Measurements from ENCODE around the gene GGT5.
"Not testable (repeated sequence)": the region's sequence is repeated elsewhere in the genome, so short reads cannot be mapped to it uniquely, and the experiment has no call there.

Gene GGT5

DNA sequence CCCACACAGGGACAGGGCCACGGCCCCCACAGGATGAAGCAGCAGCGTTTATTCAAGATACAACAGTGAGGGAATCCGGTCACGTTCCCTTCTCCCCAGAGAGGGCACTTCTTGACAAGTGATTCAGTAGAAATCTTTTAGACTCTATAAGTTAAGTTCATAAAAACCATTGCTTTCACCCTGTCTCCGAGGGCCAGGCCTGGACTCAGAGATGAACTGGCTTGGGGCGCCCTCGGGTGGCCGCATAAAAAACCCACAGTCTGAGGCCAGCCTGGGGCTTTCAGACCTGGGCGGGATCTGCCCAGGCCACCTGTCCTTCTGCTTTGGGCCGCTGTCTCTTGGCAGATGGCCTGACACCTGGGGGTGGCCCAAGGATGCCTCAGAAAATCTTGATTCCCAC, 14.6 kb upstream of the GGT5 start:
- peak; percentile 55 to 59 for DNase-seq

- not testable (repeated sequence) for DNase-seq
Observed at GRCh38 chr22:24256736-24257135, 11.9 kb upstream of the GGT5 start.

DNA sequence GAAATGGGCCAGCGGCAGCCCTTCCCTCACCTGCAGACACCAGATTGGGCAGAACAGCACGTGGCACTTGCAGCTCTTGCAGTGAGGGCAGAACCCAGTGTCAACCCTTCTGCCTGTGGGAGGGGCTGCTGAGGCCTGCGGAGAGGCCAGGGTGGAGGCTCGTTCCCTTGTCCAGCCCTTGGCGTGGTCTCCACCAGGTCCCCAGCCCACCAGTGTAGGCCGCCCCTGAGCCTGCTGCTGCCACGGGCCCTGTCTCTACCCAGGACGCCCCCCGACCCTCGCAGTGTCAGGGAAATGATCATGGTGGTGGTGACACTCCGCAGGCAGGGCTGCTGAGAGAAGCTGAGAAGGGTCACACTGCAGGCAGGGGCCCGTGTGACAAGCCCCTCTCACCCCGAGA, 11.3 kb upstream of the GGT5 start:
- DNase-seq, result not testable (repeated sequence)

- not testable (repeated sequence) for DNase-seq
Observed at GRCh38 chr22:24253126-24253525, 8.2 kb upstream of the GGT5 start.

- not testable (repeated sequence) for DNase-seq
Observed at GRCh38 chr22:24251286-24251685, 6.4 kb upstream of the GGT5 start.

DNA sequence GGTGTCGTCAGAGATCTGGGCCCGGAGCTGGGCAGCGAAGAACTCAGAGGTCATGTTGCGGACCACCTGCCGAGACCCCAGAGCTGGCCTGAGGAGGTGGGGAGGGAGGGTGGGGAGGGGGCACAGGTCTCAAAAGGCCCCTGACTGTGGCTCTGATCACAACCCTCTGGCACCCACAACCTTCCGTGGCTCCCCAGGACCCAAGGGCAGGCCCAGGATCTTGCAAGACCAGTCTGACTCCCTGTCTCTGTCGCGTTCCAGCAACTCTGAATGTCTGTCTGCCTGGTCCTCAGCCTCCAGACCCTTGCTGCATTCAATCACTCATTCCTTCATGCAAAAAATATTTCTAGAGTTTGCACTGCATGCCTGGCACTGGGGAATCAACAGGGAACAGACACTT, 4.5 kb upstream of the GGT5 start:
- not testable (repeated sequence) for DNase-seq

- not testable (repeated sequence) for DNase-seq
Observed at GRCh38 chr22:24248611-24249010, 3.7 kb upstream of the GGT5 start.

DNA sequence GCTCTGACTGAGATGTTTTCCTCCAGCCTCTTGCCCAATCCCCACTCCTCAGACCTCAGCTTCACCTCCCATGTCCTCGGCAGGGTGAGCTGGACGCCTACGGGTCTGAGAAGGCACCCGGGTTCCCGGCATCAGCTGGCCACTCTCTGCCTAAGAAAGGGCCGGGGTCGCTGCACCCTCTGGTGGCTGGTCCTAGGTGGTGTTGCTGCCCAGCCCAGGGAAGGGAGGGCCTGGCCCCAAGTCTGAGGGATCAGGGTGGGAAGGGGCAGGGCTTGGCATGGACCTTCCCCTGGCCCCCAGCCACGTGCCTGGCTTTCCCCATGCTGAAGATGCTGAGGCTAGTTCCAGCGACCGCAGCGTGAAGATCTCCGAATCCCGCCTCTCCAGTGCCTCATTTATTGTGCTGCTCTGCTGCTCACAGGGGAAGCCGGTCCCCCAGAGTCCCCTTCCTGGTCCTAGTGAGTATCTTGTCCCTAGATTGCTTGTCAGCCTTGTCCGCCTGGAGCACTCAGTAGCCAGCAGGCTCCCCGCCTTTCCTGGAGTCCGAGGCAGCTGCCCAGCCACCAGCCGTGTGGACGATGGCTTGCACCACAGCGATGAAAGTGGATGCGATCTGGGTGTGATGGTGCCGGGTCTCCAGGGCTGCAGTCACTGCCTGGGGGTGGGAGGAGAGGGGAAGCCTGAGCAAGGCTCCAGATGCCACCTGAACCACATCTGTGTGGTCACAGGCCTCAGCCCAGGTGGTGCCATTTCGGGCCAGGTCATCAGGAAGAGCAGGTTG, 2.9 kb upstream of the GGT5 start:
- peak; percentile 26 to 37 for DNase-seq

- no peak for DNase-seq
Observed at GRCh38 chr22:24247011-24247507, 2.2 kb upstream of the GGT5 start.

GRCh38 chr22:24245584-24246561, 991 bp upstream of the GGT5 start:
- not testable (repeated sequence) for DNase-seq

DNA sequence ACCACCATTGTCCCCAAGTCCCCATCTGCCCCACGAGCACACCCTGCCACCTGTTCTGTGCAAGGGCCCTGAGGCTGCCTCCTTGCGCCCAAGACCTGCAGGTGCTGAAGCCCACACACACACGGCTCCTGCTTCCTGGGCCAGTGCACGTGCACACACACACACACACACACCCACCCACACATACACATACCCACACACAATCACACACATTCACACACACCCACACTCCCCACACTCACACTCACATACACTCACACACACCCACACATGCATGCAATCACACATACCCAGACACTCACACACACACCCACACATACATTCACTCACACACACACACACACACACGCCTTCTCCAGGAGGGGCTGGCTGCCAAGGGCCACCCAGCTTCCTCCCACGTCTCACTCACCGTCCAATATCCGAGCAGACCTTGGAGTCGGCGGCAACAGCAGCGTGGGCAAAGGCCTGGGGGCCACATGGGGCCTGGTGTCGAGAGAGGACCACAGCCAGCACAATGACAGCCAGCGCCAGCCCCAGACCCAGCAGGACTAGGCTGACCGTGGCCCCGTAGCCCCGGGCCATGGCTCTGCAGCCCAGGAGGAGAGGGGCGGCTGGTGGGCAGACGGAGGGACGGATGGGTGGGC, 616 bp downstream of the GGT5 start:
- DNase-seq, result peak in 1 of 2 experiments; percentile 42

DNA sequence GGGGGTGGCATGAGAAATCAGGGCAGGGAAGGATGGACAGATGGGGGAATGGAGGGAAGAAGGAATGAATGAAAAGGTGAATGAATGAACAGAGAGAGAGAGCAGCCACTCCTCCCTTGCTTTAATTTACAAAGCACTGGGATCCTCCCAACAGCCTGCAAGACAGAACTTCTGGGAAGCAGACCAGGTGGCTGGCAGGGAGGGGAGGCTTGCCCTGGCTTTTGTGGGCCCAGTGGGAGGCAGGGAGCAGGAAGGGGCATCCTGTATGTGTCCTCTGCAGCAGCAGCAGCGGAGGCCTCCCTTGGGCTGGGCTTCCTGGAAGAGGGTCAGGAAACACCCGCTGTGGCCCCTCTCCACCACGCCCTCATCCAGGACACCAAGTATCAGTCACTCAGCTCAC, 1.5 kb downstream of the GGT5 start:
- not testable (repeated sequence) for DNase-seq

- not testable (repeated sequence) for DNase-seq
Observed at GRCh38 chr22:24240985-24241692, 3.7 kb downstream of the GGT5 start.

DNA sequence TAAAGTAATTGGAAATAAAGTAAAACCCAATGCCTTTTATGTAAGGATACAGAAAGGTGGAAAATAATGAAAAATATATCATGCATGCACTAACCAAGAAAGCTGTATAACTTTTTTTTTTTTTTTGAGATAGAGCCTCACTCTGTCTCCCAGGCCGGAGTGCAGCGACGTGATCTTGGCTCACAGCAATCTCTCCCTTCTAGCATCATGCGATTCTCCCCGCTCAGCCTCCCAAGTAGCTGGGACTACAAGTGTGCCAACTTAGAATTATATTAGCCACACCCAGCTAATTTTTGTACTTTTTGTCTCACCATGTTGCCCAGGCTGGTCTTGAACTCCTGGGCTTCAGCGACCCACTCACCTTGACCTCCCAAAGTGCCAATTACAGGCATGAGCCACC, 4.5 kb downstream of the GGT5 start:
- DNase-seq, result no peak

DNA sequence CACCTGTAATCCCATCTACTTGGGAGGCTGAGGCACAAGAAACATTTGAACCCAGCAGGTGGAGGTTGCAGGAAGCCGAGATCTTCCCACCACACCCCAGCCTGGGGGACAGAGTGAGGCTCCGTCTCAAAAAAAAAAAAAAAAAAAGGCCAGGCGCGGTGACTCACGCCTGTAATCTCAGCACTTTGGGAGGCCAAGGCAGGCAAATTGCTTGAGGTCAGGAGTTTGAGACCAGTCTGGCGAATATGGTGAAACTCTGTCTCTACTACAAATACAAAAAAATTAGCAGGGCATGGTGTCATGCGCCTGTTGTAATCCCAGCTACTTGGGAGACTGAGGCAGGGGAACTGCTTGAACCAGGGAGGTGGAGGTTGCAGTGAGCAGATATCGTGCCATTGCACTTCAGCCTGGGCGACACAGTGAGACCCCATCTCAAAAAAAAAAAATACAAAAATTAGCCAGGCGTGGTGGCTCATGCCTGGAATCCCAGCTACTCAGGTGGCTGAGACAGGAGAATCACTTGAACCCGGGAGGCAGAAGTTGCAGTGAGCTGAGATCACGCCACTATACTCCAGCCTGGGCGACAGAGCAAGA, 6.7 kb downstream of the GGT5 start:
- DNase-seq, result not testable (repeated sequence)

- no peak for DNase-seq
Observed at GRCh38 chr22:24236656-24237055, 8.2 kb downstream of the GGT5 start.

DNA sequence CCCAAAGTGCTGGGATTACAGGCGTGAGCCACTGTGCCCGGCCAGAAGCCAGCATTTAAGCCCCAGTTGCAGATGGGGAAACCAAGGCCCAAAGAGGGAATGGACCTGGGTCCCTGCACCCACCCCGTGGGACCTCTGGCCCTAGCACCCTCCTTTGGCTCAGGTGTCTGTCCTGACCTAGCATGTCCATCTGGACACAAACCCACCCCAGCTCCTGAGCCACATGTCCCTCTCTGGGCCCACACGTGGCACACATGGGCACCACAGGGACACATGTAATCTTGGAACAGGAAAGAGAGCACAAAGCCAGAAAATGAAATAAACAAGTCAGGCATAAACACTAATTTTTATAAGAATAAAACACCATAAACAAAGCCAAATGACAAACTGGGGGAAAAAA, 9.6 kb downstream of the GGT5 start:
- DNase-seq, result no peak

DNA sequence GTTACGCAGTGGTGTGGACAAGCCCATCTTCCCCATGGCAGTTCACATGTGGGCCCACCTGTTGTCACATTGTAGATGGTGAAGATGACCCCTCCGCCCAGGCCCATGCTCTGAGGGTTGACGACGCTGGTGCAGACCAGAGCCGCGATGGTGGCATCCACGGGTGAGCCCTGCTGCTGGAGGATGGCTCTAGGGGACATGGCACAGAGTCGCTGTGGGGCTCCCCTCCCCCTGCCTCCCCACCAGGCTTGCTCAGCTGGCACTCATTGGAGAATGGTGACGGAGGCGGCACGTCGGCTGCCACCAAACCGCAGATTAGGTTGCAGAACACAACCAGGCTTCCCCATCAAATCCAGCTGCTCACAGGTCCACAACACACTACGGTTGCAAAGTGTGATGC, 11.1 kb downstream of the GGT5 start:
- DNase-seq, result no peak

DNA sequence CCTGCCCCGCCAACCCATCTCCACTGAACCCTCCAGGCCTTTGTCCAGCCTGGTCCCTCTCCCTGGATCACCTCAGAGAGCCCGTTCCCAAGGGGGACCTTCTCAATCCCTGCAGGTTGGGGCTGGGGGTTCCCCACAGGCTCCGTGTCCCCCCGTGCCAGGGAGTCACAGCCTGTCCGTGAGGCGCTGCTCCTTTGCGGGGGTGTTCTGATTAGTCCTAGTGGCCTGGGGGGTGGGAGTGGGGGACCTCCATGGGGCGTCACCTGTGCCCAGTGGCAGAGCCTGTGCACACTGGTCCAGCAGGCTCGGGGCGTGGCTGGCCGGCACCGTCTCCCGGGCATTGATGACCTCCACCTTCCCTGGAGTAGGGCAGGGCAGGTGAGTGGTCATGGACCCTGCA, 11.6 kb downstream of the GGT5 start:
- no peak for DNase-seq

GRCh38 chr22:24232725-24233124, 12.2 kb downstream of the GGT5 start:
- no peak for DNase-seq

GRCh38 chr22:24232124-24232523, 12.8 kb downstream of the GGT5 start:
- DNase-seq, result no peak

GRCh38 chr22:24231706-24232105, 13.2 kb downstream of the GGT5 start:
- no peak for DNase-seq

All from stimulated activated CD4-positive, alpha-beta T cell treated with anti-CD3 and anti-CD28 coated beads, Interleukin-4, amount 100 ng/mL, for 4 hours (primary cell).